ENCODE results near the gene TTPAL. TPM values are rescaled to one million over a fixed set of nuclear protein-coding genes. Genes with fewer than 3 reads are reported as not detected.
A peak's percentile ranks its signal among the peaks of the same experiment; 100 is the strongest.

The TTPAL gene
- total and polyA plus RNA-seq, 9 of the 15 experiments (the other 6 are each of a cell fraction or from before 2014, with no cell fraction given), result 1.1 to 7.0 (median 2.6) TPM

- TF ChIP-seq, protein P1, sequence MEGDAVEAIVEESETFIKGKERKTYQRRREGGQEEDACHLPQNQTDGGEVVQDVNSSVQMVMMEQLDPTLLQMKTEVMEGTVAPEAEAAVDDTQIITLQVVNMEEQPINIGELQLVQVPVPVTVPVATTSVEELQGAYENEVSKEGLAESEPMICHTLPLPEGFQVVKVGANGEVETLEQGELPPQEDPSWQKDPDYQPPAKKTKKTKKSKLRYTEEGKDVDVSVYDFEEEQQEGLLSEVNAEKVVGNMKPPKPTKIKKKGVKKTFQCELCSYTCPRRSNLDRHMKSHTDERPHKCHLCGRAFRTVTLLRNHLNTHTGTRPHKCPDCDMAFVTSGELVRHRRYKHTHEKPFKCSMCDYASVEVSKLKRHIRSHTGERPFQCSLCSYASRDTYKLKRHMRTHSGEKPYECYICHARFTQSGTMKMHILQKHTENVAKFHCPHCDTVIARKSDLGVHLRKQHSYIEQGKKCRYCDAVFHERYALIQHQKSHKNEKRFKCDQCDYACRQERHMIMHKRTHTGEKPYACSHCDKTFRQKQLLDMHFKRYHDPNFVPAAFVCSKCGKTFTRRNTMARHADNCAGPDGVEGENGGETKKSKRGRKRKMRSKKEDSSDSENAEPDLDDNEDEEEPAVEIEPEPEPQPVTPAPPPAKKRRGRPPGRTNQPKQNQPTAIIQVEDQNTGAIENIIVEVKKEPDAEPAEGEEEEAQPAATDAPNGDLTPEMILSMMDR (IDR thresholded peaks at IDR 0.05 in 2 of 3, conservative IDR thresholded peaks at IDR 0.05 in 1 of 3; ENCODE audit: insufficient read depth in 2 of 3, low read depth in 1 of 3, low read length in 3 of 3), result peak in 2 of 3 experiments; percentile 34 to 58; a peak in 2 of 6 replicates
- TF ChIP-seq, protein P2, sequence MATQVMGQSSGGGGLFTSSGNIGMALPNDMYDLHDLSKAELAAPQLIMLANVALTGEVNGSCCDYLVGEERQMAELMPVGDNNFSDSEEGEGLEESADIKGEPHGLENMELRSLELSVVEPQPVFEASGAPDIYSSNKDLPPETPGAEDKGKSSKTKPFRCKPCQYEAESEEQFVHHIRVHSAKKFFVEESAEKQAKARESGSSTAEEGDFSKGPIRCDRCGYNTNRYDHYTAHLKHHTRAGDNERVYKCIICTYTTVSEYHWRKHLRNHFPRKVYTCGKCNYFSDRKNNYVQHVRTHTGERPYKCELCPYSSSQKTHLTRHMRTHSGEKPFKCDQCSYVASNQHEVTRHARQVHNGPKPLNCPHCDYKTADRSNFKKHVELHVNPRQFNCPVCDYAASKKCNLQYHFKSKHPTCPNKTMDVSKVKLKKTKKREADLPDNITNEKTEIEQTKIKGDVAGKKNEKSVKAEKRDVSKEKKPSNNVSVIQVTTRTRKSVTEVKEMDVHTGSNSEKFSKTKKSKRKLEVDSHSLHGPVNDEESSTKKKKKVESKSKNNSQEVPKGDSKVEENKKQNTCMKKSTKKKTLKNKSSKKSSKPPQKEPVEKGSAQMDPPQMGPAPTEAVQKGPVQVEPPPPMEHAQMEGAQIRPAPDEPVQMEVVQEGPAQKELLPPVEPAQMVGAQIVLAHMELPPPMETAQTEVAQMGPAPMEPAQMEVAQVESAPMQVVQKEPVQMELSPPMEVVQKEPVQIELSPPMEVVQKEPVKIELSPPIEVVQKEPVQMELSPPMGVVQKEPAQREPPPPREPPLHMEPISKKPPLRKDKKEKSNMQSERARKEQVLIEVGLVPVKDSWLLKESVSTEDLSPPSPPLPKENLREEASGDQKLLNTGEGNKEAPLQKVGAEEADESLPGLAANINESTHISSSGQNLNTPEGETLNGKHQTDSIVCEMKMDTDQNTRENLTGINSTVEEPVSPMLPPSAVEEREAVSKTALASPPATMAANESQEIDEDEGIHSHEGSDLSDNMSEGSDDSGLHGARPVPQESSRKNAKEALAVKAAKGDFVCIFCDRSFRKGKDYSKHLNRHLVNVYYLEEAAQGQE (IDR thresholded peaks at IDR 0.05; ENCODE audit: borderline replicate concordance), result peak; percentile 7; the same call in 1 of the 2 replicates
- TF ChIP-seq, protein P2 (CRISPR knock-in tag; IDR thresholded peaks at IDR 0.05; ENCODE audit: low read depth), result no peak
- TF ChIP-seq HMGXB4 (CRISPR knock-in tag; IDR thresholded peaks at IDR 0.05) (no peak), BACH1 (tag; IDR thresholded peaks at IDR 0.05) (no peak), PHTF2 (CRISPR knock-in tag; IDR thresholded peaks at IDR 0.05) (no peak), PCBP1 (IDR thresholded peaks at IDR 0.05; ENCODE audit: low read depth, low read length, poor library complexity, severe bottlenecking) (no peak), YY1 (IDR thresholded peaks at IDR 0.05; ENCODE audit: borderline replicate concordance in 1 of 3, control insufficient read depth in 1 of 3, extremely low read depth in 1 of 3, insufficient read depth in 3 of 3, insufficient read length in 1 of 3, insufficient replicate concordance in 2 of 3, low read depth in 1 of 3, low read length in 2 of 3) (no peak), MEF2D (tag; conservative IDR thresholded peaks at IDR 0.05; ENCODE audit: low read depth) (no peak), MYBL2 (IDR thresholded peaks at IDR 0.05; ENCODE audit: low read depth) (no peak), MYBL2 (CRISPR knock-in tag; IDR thresholded peaks at IDR 0.05; ENCODE audit: borderline replicate concordance) (no peak), NRF1 (conservative IDR thresholded peaks at IDR 0.05 in 1 of 2, IDR thresholded peaks at IDR 0.05 in 1 of 2) (no peak), LARP7 (IDR thresholded peaks at IDR 0.05) (no peak), SIRT6 (IDR thresholded peaks at IDR 0.05; ENCODE audit: low read depth, low read length) (no peak)
Observed at GRCh38 chr20:44471481-44471882, 4.2 kb upstream of the TTPAL start (continued).

All from K562 (cell line).